OCI-LY7 (cell line): ENCODE measurements around the gene LSAMP.

ENCODE experiments used
- CTCF ChIP-seq: fragments of 200-600 bp; sonication (generic); conservative IDR thresholded peaks from 2 replicates; pipeline ENCODE4 v1.5.1; 2014; ENCODE audit warnings: mild to moderate bottlenecking, antibody characterized with exemption, low read length, moderate library complexity, mixed read lengths
- EZH2phosphoT487 ChIP-seq: fragments of 200-600 bp; sonication (generic); IDR thresholded peaks from 2 replicates; pipeline ENCODE4 v1.6.1; 2018; ENCODE audit warnings: low read depth, borderline replicate concordance, mild to moderate bottlenecking, mixed run types, antibody characterized with exemption, low read length, moderate library complexity, mixed read lengths

DNA sequence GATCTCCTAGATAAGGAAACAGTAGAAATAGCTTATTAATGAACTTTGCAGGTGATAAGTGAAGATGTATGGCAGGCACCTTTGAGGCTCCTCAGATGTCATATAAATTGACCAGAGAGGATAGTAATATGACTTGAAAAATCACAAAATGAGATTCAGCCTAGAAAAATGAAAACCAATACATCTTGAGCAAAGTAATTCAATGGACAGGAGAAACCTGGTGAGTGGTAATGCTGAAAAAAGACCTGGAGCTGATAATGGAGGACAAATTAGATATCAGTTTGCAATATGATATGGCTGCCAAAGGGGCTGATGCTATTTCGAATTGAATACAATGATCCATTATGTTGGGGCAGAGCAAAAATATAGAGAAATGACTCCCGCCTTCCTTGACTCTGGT is 103.9 kb downstream of the LSAMP start:
- TF ChIP-seq CTCF (no peak), EZH2phosphoT487 (no peak)
